Mesenchymal stem cell (in vitro differentiated cells and primary cell): ENCODE data around the gene WSB2.
"Not testable (repeated sequence)": the region's sequence is repeated elsewhere in the genome, so short reads cannot be mapped to it uniquely, and the experiment has no call there.

Source experiments
- DNase-seq: peaks from one replicate; pipeline ENCODE4 v3.0.0-alpha.2; 2013
- H2AFZ ChIP-seq: one replicate; pipeline ENCODE4 v1.6.1; 2013; ENCODE audit warnings: low read depth, mild to moderate bottlenecking, control low read depth, inconsistent platforms, low read length, moderate library complexity
- H2AK5ac ChIP-seq: 2 replicates; pipeline ENCODE4 v1.6.1; 2013; ENCODE audit warnings: low read length, moderate library complexity, mild to moderate bottlenecking, inconsistent platforms; ENCODE audit not compliant: severe bottlenecking
- H2BK120ac ChIP-seq: one replicate; pipeline ENCODE4 v1.6.1; 2013; ENCODE audit warnings: low read depth, mild to moderate bottlenecking, inconsistent platforms, low read length, moderate library complexity
- H2BK12ac ChIP-seq, 2 experiments: one replicate each; pipeline ENCODE4 v1.6.1; 2013; ENCODE audit warnings: inconsistent platforms in 2 of 2, low read length in 2 of 2, mild to moderate bottlenecking in 2 of 2, moderate library complexity in 2 of 2, control low read depth in 1 of 2
- H2BK15ac ChIP-seq: one replicate; pipeline ENCODE4 v1.6.1; 2013; ENCODE audit warnings: mild to moderate bottlenecking, low read depth, inconsistent platforms; ENCODE audit not compliant: poor library complexity, severe bottlenecking
- H2BK5ac ChIP-seq: 2 replicates; pipeline ENCODE4 v1.6.1; 2013; ENCODE audit warnings: low read depth, mild to moderate bottlenecking, low read length, control low read depth, inconsistent platforms; ENCODE audit not compliant: poor library complexity, severe bottlenecking
- H3K14ac ChIP-seq, 2 experiments: one replicate each; pipeline ENCODE4 v1.6.1; 2013; ENCODE audit warnings: inconsistent platforms in 2 of 2, low read length in 2 of 2, control low read depth in 1 of 2, mild to moderate bottlenecking in 1 of 2, moderate library complexity in 1 of 2
- H3K18ac ChIP-seq, 2 experiments: one replicate each; pipeline ENCODE4 v1.6.1; 2013; ENCODE audit warnings: inconsistent platforms in 2 of 2, low read length in 2 of 2, control low read depth in 1 of 2, low read depth in 1 of 2, mild to moderate bottlenecking in 1 of 2
- H3K23ac ChIP-seq, 2 experiments: one replicate each; pipeline ENCODE4 v1.6.1; 2013; ENCODE audit warnings: inconsistent platforms in 2 of 2, low read length in 2 of 2, mild to moderate bottlenecking in 2 of 2, moderate library complexity in 2 of 2, control low read depth in 1 of 2
- H3K27ac ChIP-seq: 2 replicates; pipeline ENCODE4 v1.5.1; 2013; ENCODE audit warnings: mild to moderate bottlenecking, moderate library complexity, low read length, control low read depth, inconsistent platforms; ENCODE audit not compliant: poor library complexity, severe bottlenecking
- H3K27me3 ChIP-seq, 2 experiments: 2 replicates each; pipeline versions ENCODE4 v1.6.1 to v1.7.0; 2013; ENCODE audit warnings: low read length in 2 of 2, mild to moderate bottlenecking in 2 of 2, moderate library complexity in 2 of 2, control low read depth in 1 of 2, inconsistent platforms in 1 of 2; ENCODE audit not compliant: control insufficient read depth in 1 of 2, insufficient read depth in 1 of 2
- H3K36me3 ChIP-seq, 2 experiments: 2 replicates each; pipeline versions ENCODE4 v1.6.1 to v1.7.0; 2013; ENCODE audit warnings: low read length in 2 of 2, control low read depth in 1 of 2, inconsistent platforms in 1 of 2, low read depth in 1 of 2, mild to moderate bottlenecking in 1 of 2; ENCODE audit not compliant: insufficient read depth in 2 of 2, control insufficient read depth in 1 of 2
- H3K4ac ChIP-seq, 2 experiments: one replicate each; pipeline ENCODE4 v1.6.1; 2013; ENCODE audit warnings: inconsistent platforms in 2 of 2, low read length in 2 of 2, mild to moderate bottlenecking in 2 of 2, moderate library complexity in 2 of 2, control low read depth in 1 of 2, low read depth in 1 of 2
- H3K4me1 ChIP-seq: 2 replicates; pipeline ENCODE4 v1.6.1; 2013; ENCODE audit warnings: low read depth, low read length, control low read depth; ENCODE audit not compliant: control insufficient read depth, insufficient read depth
- H3K4me2 ChIP-seq: 2 replicates; pipeline ENCODE4 v1.6.1; 2013; ENCODE audit warnings: low read length, mild to moderate bottlenecking, inconsistent platforms; ENCODE audit not compliant: poor library complexity, severe bottlenecking
- H3K4me3 ChIP-seq, 2 experiments: 2 replicates each; pipeline versions ENCODE4 v1.5.1 to v1.7.0; 2013; ENCODE audit warnings: low read length in 2 of 2, mild to moderate bottlenecking in 2 of 2, control low read depth in 1 of 2, low read depth in 1 of 2; ENCODE audit not compliant: insufficient read depth in 1 of 2
- H3K79me1 ChIP-seq: replicated peaks from 2 replicates; pipeline ENCODE4 v1.6.1; 2013; ENCODE audit warnings: mild to moderate bottlenecking, control low read depth, low read length, inconsistent platforms; ENCODE audit not compliant: poor library complexity, severe bottlenecking
- H3K9ac ChIP-seq: 2 replicates; pipeline ENCODE4 v1.7.0; 2013; ENCODE audit warnings: mild to moderate bottlenecking, low read length, moderate library complexity
- H3K9me3 ChIP-seq: 2 replicates; pipeline ENCODE4 v1.7.0; 2013; ENCODE audit warnings: mild to moderate bottlenecking, low read length; ENCODE audit not compliant: control insufficient read depth
- H4K8ac ChIP-seq: one replicate; pipeline ENCODE4 v1.6.1; 2013; ENCODE audit warnings: inconsistent platforms, mild to moderate bottlenecking, low read length, moderate library complexity
- H4K91ac ChIP-seq: one replicate; pipeline ENCODE4 v1.6.1; 2013; ENCODE audit warnings: mild to moderate bottlenecking, low read length, inconsistent platforms
- WGBS: methylation state at CpG from one replicate; pipeline ENCODE4 v1.1.7; 2013; ENCODE audit warnings: mixed read lengths; 5-methylcytosine and 5-hydroxymethylcytosine counted together

Gene WSB2

GRCh38 chr12:118011377-118011776, 49.6 kb downstream of the WSB2 start:
- H2AFZ ChIP-seq, result no peak overlapping the region
- H3K27ac ChIP-seq, result no peak overlapping the region
- H3K4me1 ChIP-seq, result no peaks in the 10 kb centered on the region
- H3K9ac ChIP-seq, result no peak overlapping the region
- DNase-seq, result no peak
- no peak overlapping the region for H3K23ac ChIP-seq
- H3K79me1 ChIP-seq, result no peaks in the 10 kb centered on the region
- H3K18ac ChIP-seq, result no peak overlapping the region
- H2BK120ac ChIP-seq, result no peak overlapping the region
- no peak overlapping the region for H3K4ac ChIP-seq
- H3K36me3 ChIP-seq, result no peaks in the 10 kb centered on the region
- no peak overlapping the region for H4K91ac ChIP-seq
- no peak overlapping the region for H2BK15ac ChIP-seq
- WGBS, result 98% methylated on average over 3 of the region's 3 CpGs
- no peaks in the 10 kb centered on the region for H3K9me3 ChIP-seq
- H3K4me2 ChIP-seq, result no peak overlapping the region
- no peak overlapping the region for H3K4me3 ChIP-seq
- no peak overlapping the region for H4K8ac ChIP-seq
- H3K27me3 ChIP-seq, result no peaks in the 10 kb centered on the region
- H2BK12ac ChIP-seq, result no peak overlapping the region
- H2AK5ac ChIP-seq, result no peak overlapping the region
- H3K14ac ChIP-seq, result no peak overlapping the region
- no peak overlapping the region for H2BK5ac ChIP-seq

GRCh38 chr12:118010903-118011302, 50.1 kb downstream of the WSB2 start:
- Histone ChIP-seq H3K23ac (no peak overlapping the region), H3K36me3 (no peaks in the 10 kb centered on the region), H2BK12ac (no peak overlapping the region), H2BK120ac (no peak overlapping the region), H4K8ac (no peak overlapping the region), H4K91ac (no peak overlapping the region), H3K9ac (no peak overlapping the region), H3K79me1 (no peaks in the 10 kb centered on the region), H3K9me3 (no peaks in the 10 kb centered on the region), H3K14ac (no peak overlapping the region), H3K27me3 (no peaks in the 10 kb centered on the region), H3K4ac (no peak overlapping the region), H3K4me3 (no peak overlapping the region), H2AFZ (no peak overlapping the region), H3K27ac (no peak overlapping the region), H2BK5ac (no peak overlapping the region), H3K4me1 (no peaks in the 10 kb centered on the region), H3K18ac (no peak overlapping the region), H2AK5ac (no peak overlapping the region), H3K4me2 (no peak overlapping the region), H2BK15ac (no peak overlapping the region)
- WGBS, result 100% methylated on average over 3 of the region's 3 CpGs
- DNase-seq, result no peak

- not testable (repeated sequence) for H3K4me1 ChIP-seq, H4K8ac ChIP-seq, H3K27ac ChIP-seq, H2BK15ac ChIP-seq, H3K9me3 ChIP-seq, H2AFZ ChIP-seq, H3K14ac ChIP-seq, H3K27me3 ChIP-seq, H3K9ac ChIP-seq, H2BK12ac ChIP-seq, H2BK120ac ChIP-seq, H2AK5ac ChIP-seq, H3K4me3 ChIP-seq, H3K4ac ChIP-seq, H2BK5ac ChIP-seq, DNase-seq, H3K79me1 ChIP-seq, H4K91ac ChIP-seq, H3K18ac ChIP-seq, H3K36me3 ChIP-seq, H3K4me2 ChIP-seq, H3K23ac ChIP-seq
- 65% methylated on average over 2 of the region's 2 CpGs for WGBS
Measured at GRCh38 chr12:117999806-118000205, 61.2 kb downstream of the WSB2 start.

GRCh38 chr12:117998719-117999118, 62.3 kb downstream of the WSB2 start:
- Histone ChIP-seq H3K14ac (no peak overlapping the region), H2AFZ (no peak overlapping the region), H3K9ac (no peak overlapping the region), H3K79me1 (no peaks in the 10 kb centered on the region), H3K4me3 (no peak overlapping the region), H2BK15ac (no peak overlapping the region), H3K23ac (no peak overlapping the region), H2AK5ac (no peak overlapping the region), H3K4me2 (no peak overlapping the region), H4K8ac (no peak overlapping the region), H3K18ac (no peak overlapping the region), H3K27ac (no peak overlapping the region), H2BK5ac (no peak overlapping the region), H3K36me3 (no peaks in the 10 kb centered on the region), H2BK120ac (no peak overlapping the region), H3K27me3 (no peaks in the 10 kb centered on the region), H3K4me1 (peaks cover 2% of the 10 kb centered on the region), H3K9me3 (peaks cover 5% of the 10 kb centered on the region), H3K4ac (no peak overlapping the region), H4K91ac (no peak overlapping the region), H2BK12ac (no peak overlapping the region)
- DNase-seq, result no peak
- WGBS, result 100% methylated on average over 2 of the region's 2 CpGs
